Neural progenitor cell (in vitro differentiated cells): ENCODE results near the gene ANAPC5.

ENCODE experiments used
- EZH2 ChIP-seq: fragments of 200-600 bp; sonication (generic); IDR thresholded peaks from 2 replicates; pipeline ENCODE4 v1.6.1; 2017; ENCODE audit warnings: antibody characterized with exemption, mild to moderate bottlenecking, moderate library complexity
- EZH2phosphoT487 ChIP-seq: fragments of 200-600 bp; sonication (generic); IDR thresholded peaks from 2 replicates; pipeline ENCODE4 v1.6.1; 2017; ENCODE audit warnings: antibody characterized with exemption
- TF ChIP-seq, protein P1 (sequence below): fragments of 200-600 bp; sonication (generic); IDR thresholded peaks from 2 replicates; pipeline ENCODE4 v1.5.1; 2017; ENCODE audit warnings: antibody characterized with exemption, mild to moderate bottlenecking

DNA sequence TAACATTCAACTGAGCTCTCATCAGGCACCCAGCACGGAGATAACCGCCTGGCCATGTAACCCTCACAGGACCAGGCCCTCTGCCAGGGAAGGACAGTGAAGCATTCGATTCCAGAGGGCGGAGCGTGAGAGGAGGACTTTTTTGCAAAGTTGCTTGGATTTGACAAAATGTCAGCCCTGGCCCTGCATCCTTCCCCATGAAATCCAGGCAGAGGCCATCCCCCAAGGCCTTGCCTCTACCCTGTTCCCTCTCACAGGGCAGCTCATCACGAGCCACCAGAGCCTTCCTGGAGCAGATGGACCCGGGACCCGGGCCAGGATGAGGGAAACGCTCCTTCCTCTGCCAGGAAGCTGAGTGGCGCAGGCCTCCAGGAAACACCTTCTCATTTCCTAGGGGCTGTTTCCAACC lies 72.7 kb downstream of the ANAPC5 start:
- TF ChIP-seq, protein P1, sequence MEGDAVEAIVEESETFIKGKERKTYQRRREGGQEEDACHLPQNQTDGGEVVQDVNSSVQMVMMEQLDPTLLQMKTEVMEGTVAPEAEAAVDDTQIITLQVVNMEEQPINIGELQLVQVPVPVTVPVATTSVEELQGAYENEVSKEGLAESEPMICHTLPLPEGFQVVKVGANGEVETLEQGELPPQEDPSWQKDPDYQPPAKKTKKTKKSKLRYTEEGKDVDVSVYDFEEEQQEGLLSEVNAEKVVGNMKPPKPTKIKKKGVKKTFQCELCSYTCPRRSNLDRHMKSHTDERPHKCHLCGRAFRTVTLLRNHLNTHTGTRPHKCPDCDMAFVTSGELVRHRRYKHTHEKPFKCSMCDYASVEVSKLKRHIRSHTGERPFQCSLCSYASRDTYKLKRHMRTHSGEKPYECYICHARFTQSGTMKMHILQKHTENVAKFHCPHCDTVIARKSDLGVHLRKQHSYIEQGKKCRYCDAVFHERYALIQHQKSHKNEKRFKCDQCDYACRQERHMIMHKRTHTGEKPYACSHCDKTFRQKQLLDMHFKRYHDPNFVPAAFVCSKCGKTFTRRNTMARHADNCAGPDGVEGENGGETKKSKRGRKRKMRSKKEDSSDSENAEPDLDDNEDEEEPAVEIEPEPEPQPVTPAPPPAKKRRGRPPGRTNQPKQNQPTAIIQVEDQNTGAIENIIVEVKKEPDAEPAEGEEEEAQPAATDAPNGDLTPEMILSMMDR = no peak
- TF ChIP-seq EZH2 (no peak), EZH2phosphoT487 (no peak)
